Dedifferentiated amniotic fluid mesenchymal stem cell (primary cell): Measurements from ENCODE around the gene MALL.
"Not testable (repeated sequence)": the region's sequence is repeated elsewhere in the genome, so short reads cannot be mapped to it uniquely, and the experiment has no call there.

Experiments used
- DNase-seq: peaks from one replicate; pipeline ENCODE4 v3.0.0-alpha.2; 2016; ENCODE audit errors: extremely low spot score

The MALL gene

GRCh38 chr2:110050222-110050621 lies 65.4 kb downstream of the MALL start:
- DNase-seq, result not testable (repeated sequence)

GRCh38 chr2:110049769-110050168 lies 65.9 kb downstream of the MALL start:
- DNase-seq, result not testable (repeated sequence)

GRCh38 chr2:110048255-110049197 lies 67.1 kb downstream of the MALL start:
- DNase-seq, result peak; percentile 4

- DNase-seq, result not testable (repeated sequence)
Observed at GRCh38 chr2:110047225-110047624, 68.4 kb downstream of the MALL start.

- DNase-seq, result not testable (repeated sequence)
Observed at GRCh38 chr2:110041941-110042660, 73.5 kb downstream of the MALL start.

GRCh38 chr2:110037336-110037735 lies 78.3 kb downstream of the MALL start:
- not testable (repeated sequence) for DNase-seq

GRCh38 chr2:110035384-110035783 lies 80.2 kb downstream of the MALL start:
- not testable (repeated sequence) for DNase-seq

- not testable (repeated sequence) for DNase-seq
Observed at GRCh38 chr2:110034935-110035334, 80.7 kb downstream of the MALL start.
